GM10266 (cell line): ENCODE measurements around the gene A2ML1.
"Not testable (repeated sequence)": the region's sequence is repeated elsewhere in the genome, so short reads cannot be mapped to it uniquely, and the experiment has no call there.

ENCODE experiments used
- DNase-seq: peaks from one replicate; pipeline ENCODE4 v3.0.0; 2012; ENCODE audit errors: extremely low spot score
- TF ChIP-seq, protein P1 (sequence below): IDR thresholded peaks from 2 replicates; pipeline ENCODE4 v1.5.1; 2012; ENCODE audit warnings: mild to moderate bottlenecking, low read depth; ENCODE audit not compliant: control insufficient read depth, insufficient read depth; ENCODE audit errors: missing control alignments

A2ML1 gene

GRCh38 chr12:8849876-8850275, 27.5 kb downstream of the A2ML1 start:
- TF ChIP-seq, protein P1, sequence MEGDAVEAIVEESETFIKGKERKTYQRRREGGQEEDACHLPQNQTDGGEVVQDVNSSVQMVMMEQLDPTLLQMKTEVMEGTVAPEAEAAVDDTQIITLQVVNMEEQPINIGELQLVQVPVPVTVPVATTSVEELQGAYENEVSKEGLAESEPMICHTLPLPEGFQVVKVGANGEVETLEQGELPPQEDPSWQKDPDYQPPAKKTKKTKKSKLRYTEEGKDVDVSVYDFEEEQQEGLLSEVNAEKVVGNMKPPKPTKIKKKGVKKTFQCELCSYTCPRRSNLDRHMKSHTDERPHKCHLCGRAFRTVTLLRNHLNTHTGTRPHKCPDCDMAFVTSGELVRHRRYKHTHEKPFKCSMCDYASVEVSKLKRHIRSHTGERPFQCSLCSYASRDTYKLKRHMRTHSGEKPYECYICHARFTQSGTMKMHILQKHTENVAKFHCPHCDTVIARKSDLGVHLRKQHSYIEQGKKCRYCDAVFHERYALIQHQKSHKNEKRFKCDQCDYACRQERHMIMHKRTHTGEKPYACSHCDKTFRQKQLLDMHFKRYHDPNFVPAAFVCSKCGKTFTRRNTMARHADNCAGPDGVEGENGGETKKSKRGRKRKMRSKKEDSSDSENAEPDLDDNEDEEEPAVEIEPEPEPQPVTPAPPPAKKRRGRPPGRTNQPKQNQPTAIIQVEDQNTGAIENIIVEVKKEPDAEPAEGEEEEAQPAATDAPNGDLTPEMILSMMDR: no peak
- no peak for DNase-seq

DNA sequence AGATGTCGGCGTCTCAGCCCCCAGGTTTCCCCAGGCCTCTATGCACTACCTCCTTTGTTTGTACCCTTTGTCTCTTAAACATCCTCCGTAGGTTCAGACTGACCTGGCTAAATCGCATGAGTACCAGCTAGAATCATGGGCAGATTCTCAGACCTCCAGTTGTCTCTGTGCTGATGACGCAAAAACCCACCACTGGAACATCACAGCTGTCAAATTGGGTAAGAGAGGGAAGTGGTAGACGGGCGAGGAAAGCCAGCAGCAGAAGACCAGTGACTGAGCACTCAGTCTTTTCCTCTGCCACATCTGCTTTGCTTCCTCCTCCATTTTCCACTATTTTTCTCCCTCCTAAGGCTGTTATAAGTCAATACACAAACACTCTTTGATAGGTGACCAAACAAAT, 29.7 kb downstream of the A2ML1 start:
- no peak for DNase-seq
- TF ChIP-seq, protein P1: no peak

- TF ChIP-seq, protein P1: no peak
- DNase-seq: no peak
Observed at GRCh38 chr12:8855891-8856290, 33.5 kb downstream of the A2ML1 start.

GRCh38 chr12:8859448-8859847, 37.0 kb downstream of the A2ML1 start:
- DNase-seq: not testable (repeated sequence)

DNA sequence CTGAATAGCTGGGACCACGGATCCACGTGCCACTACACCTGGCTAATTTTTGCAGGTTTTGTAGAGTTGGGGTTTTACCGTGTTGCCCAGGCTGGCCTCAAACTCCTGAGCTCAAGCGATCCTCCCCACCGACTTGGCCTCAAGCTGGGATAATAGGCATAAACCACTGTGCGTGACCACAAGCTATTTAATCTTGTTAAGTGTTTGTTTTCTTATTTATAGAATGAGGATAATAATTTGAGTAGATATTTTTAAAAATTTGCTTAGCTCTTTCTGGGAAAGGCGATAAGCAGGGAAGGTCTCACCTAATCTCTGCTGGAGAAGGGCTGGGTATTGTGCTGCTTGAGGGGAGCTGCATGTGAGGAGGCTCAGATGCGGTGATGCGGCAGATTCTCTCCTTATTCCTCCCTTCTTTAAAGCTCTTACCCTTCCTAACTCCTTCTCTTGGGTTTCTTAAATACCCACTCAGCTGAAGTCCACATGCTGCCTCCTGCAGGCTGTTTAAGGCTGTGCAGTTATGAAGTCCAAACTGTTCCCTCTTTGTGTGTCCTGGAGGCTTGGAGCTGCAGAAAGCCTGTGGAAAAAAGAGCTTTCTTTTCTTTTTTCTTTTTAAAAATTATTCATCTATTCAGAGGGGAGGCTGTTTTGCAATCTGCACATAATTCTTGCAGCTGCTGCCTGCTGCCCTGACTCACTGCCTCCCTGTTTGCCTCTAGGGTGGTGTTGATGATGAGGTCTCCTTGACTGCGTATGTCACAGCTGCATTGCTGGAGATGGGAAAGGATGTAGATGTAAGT, 37.9 kb downstream of the A2ML1 start:
- DNase-seq: peak; percentile 42
- TF ChIP-seq, protein P1: peak; percentile 72

DNA sequence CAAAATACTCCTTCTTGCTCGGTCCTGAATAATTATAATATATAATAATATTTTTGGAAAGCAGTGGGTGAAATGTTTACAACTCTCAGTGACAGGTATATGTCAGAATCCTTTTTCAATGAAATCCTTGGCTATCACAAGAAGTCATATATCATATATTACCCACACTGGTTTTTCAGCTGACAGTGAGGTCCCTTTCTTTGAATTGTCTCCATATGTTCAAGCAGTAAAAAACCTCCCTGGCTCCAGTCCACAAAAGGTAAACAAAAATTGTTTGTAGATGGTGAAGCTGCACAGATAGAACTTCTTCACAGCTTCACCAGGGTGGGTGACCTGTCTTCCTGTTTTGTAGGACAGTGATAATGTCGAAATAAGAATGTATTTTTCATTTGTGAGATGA, 44.0 kb downstream of the A2ML1 start:
- TF ChIP-seq, protein P1: no peak
- DNase-seq: no peak

DNA sequence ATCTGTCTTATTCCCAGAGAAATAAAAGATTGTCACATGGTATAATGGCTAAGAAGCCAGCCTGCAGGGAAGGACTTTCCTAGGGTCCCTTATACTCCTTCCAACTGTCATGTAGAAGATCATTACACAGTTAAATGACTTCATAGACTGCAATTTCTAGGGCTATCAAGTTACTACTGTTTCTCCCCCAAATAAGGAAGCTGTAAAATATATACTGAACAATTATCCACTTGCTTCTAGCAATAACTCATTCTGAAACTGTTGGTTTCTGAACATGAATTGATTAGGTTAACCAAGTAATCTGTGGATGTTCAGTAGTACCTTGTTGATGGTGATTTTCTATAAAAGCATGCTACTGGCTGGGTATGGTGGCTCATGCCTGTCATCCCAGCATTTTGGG, 44.6 kb downstream of the A2ML1 start:
- TF ChIP-seq, protein P1: no peak
- no peak for DNase-seq
